Stimulated activated CD8-positive, alpha-beta memory T cell treated with anti-CD3 and anti-CD28 coated beads, Interleukin-4, amount 100 ng/mL, for 48 hours (primary cell): ENCODE results near the gene RIMKLB.

ENCODE experiments used
- DNase-seq: peaks from one replicate; pipeline ENCODE4 v3.0.0-alpha.2; 2020

RIMKLB gene

GRCh38 chr12:8821591-8821990, 123.8 kb downstream of the RIMKLB start:
- DNase-seq: no peak

- DNase-seq: no peak
Observed at GRCh38 chr12:8822298-8822697, 124.5 kb downstream of the RIMKLB start, which contains the start of gene A2ML1. Gene A2ML1 (plus strand): TSS chr12:8822621. CDS start chr12:8822652, 31 bp downstream.

GRCh38 chr12:8823565-8824300, 125.9 kb downstream of the RIMKLB start:
- no peak for DNase-seq

- DNase-seq: no peak
Observed at GRCh38 chr12:8827551-8828256, 129.9 kb downstream of the RIMKLB start.

- DNase-seq: no peak
Observed at GRCh38 chr12:8828257-8829124, 130.7 kb downstream of the RIMKLB start.

- DNase-seq: no peak
Observed at GRCh38 chr12:8829125-8829518, 131.3 kb downstream of the RIMKLB start.

- no peak for DNase-seq
Observed at GRCh38 chr12:8829621-8830020, 131.8 kb downstream of the RIMKLB start.

GRCh38 chr12:8831116-8831515, 133.3 kb downstream of the RIMKLB start:
- DNase-seq: no peak

- no peak for DNase-seq
Observed at GRCh38 chr12:8832500-8832899, 134.7 kb downstream of the RIMKLB start.
